ENCODE data around the gene FAM174B.

GRCh38 chr15:92586383-92586942, 69.1 kb downstream of the FAM174B start:
- TF ChIP-seq CTCF (IDR thresholded peaks at IDR 0.05), result no peak
- TF ChIP-seq POLR2A (IDR thresholded peaks at IDR 0.05), result no peak

Measured in ovary (tissue), 3 donors.